Measurements from ENCODE around the gene EYS.

EYS gene

DNA sequence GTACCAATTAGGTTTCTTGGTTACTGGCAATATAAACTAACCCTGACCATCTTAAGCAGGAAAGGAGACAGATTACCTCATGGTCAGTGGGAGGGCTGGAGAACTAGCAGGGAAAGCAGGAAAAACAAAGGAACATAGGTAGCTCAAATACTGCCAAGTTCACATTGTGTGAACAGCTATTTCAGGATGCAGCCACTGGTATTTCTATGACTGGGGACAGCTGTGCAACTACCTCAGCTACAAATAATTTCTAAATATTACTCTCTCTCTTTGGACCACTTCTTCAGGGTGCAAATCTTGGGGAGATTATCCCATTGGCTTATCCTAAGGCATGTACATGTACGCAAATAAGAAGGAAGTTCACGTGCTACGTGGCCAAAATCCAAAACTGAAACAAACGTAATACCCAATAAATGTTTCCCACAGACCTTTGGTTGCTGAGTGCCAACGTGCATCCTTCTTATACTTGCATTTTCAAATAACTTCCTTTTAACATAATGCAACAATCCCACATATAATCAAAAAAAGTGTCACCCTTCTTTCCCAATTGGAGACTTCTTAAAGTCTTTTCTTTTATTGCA, 1890.5 kb downstream of the EYS start:
- TF ChIP-seq GATA2 (IDR thresholded peaks at IDR 0.05; ENCODE audit: low read depth, low read length): no peak
- no peak for TF ChIP-seq GATA3 (IDR thresholded peaks at IDR 0.05; ENCODE audit: low read depth, low read length)

DNA sequence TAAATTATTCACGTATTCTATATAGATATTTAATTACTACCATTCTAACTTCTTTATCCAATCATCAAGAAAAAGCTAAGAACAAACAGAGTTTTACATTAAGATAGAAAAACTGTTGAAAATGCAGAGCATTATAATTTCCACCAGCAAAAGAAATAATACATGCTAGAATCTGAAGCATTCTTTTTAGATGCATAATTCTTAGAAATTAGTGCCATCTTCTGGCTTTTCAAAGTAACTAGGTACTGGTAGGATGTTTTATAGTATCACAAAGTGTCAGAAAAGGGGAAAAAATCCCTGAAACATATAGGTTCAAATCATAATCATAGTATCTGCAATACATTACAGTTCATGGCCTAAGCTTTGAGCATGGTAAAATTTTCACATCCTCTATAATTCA, 1892.6 kb downstream of the EYS start:
- TF ChIP-seq GATA3 (IDR thresholded peaks at IDR 0.05; ENCODE audit: low read depth, low read length) (no peak), GATA2 (IDR thresholded peaks at IDR 0.05; ENCODE audit: low read depth, low read length) (no peak)

DNA sequence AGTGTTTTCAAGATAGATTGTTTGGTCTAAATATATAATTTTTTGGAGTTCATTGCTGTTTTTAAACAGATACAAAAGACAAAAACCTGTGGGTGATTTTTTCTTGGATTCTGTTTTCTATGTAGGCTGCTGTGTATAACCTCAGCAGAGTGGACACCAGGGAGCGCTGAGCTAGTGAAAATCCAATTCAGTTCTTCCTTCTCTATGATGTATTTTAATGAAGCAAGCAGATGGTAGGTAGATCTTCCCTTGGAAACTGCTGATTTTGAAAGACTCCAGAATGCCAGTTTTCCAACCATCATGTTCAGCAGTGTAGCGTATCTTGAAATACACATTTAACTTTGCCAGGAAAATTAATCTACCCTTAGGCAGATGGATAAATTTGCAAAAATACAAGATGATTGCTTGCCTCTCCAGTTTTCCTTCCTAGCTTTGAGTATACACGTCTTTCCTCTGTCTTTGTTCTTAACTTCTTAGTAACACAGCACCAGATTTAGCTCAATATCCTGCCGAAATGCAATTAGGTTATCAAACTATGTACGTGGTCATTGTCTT, 1893.4 kb downstream of the EYS start:
- no peak for TF ChIP-seq GATA2 (IDR thresholded peaks at IDR 0.05; ENCODE audit: low read depth, low read length)
- no peak for TF ChIP-seq GATA3 (IDR thresholded peaks at IDR 0.05; ENCODE audit: low read depth, low read length)

DNA sequence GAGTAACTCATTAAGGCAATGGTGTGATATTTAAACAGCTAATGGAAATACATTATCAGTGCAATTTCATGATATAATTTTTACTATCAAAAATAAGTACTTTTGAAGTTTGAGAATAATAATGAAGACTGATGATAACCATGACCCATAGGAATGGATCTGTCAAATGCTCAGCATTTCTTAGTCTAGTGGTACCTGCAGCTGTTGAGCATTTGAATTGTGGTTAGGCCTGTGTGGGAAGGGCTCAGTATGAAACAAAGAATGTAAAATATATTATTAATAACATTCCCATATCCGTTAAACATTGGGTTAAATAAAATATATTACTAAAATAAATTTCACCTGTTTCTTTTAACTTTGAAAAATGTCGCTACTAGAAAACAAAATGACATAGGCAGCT, 1898.5 kb downstream of the EYS start:
- TF ChIP-seq GATA3 (IDR thresholded peaks at IDR 0.05; ENCODE audit: low read depth, low read length): no peak
- no peak for TF ChIP-seq GATA2 (IDR thresholded peaks at IDR 0.05; ENCODE audit: low read depth, low read length)

DNA sequence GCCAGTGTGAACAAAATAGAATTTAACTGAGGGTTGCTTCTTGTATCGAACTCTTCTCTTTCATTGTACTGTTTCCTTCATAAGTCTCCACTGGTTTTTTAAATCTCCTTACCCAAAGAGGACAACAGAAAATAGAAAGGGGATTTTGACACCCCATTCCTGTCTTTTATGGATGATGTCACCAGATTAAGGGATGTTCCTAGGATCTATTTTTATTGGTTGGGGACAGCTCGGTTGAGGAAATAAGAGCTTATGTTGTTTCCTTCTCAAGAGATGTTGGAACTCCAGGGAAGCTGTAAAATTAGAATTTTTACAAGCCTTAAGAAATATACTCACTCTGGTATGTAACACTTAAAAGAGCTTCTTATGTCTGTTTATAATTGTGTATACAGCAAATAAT, 1900.0 kb downstream of the EYS start:
- TF ChIP-seq GATA2 (IDR thresholded peaks at IDR 0.05; ENCODE audit: low read depth, low read length) (no peak), GATA3 (IDR thresholded peaks at IDR 0.05; ENCODE audit: low read depth, low read length) (no peak)

DNA sequence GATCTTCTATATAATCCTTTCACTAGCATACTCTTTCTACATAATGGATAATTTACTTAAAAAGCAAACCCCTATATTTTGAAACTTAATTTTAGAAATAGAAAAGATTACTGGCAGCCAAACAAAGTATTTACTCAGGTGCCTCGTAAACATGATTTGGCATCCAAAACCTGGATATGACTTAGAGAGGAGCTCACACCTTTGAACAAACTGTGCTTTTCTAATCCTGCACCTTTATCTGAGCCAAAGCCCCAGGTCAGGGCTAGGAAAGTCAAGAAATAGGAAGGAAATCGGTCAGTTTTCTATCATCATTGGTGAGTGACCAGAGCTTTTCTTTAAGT, 1900.5 kb downstream of the EYS start:
- no peak for TF ChIP-seq GATA2 (IDR thresholded peaks at IDR 0.05; ENCODE audit: low read depth, low read length)

DNA sequence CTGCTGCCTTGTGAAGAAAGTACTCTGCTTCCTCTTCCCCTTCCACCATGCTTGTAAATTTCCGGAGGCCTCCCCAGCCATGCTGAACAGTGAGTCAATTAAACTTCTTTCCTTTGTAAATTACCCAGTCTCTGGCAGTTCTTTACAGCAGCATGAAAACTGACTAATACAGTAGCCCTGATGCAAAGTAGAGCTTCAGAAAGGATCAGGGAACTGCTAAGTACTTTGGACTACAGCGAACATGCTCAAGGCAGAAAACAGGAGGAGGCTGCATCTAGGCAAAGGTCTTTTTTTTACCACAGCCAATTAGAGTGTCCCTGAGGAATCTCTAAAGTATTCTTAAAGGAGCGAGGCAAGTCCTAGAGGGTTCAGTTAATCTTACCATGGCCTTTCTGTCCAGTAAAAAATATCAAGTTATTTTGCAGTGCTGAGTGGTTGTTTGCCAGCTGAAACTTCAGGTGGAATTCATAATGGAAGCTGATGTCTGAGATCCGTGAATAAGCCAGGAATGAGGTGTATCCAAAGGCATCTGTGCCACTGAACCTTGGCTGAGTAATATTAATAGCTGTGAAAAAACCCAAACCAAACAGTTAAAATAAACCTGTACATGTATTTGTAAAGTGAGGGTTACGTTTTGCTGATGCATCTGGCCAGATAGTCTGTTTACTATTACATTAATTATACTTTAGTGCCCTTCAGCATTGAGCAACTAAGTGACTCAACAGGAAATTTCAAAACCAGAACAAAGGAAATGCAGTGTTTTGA, 1901.0 kb downstream of the EYS start:
- TF ChIP-seq GATA3 (IDR thresholded peaks at IDR 0.05; ENCODE audit: low read depth, low read length): no peak
- no peak for TF ChIP-seq GATA2 (IDR thresholded peaks at IDR 0.05; ENCODE audit: low read depth, low read length)

DNA sequence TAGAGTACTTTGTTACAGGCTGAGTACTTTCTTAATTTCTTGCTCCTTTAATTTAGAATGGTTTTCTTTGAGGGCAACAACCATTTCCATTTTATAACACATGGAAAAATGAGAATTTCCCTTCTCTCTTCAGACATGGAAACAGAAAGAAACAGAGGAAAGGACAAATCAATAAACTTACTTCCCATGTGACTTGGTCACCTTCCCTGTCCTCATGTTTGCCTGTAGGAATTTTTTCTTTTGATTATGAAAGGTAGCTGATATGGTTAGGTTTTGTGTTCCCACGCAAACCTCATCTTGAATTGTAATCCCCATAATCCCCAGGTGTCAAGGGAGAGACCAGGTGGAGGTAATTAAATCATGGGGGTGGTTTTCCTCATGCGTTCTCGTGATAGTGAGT, 1901.7 kb downstream of the EYS start:
- TF ChIP-seq GATA2 (IDR thresholded peaks at IDR 0.05; ENCODE audit: low read depth, low read length) (no peak), GATA3 (IDR thresholded peaks at IDR 0.05; ENCODE audit: low read depth, low read length) (no peak)

DNA sequence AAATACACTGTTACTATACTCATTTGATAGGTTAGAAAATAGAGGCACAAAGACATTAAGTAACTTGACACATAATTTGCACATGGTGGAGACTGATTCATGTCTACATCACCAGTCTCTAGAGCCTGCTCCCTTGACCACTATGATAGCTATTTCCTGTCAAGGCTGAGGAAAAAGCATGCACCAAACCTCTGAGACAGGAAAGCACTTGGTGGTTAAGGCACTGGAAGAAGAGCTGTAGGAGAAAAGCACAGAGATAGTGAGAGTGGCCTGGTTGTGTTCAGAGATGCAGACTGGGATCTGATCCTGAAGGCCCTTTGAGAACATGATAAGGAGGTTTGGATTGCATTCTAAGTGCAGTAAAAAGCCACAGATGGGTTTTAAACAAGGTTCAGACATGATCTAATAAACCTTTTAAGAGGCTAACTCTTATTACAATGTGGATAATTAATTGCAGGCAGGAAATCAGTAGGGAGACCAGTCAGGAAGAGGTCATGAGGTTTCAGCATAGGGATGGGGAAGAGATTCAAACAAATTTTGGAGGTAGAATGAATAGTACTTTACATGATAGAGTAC, 1902.6 kb downstream of the EYS start:
- peak; percentile 59 for TF ChIP-seq GATA2 (IDR thresholded peaks at IDR 0.05; ENCODE audit: low read depth, low read length)
- TF ChIP-seq GATA3 (IDR thresholded peaks at IDR 0.05; ENCODE audit: low read depth, low read length): no peak

DNA sequence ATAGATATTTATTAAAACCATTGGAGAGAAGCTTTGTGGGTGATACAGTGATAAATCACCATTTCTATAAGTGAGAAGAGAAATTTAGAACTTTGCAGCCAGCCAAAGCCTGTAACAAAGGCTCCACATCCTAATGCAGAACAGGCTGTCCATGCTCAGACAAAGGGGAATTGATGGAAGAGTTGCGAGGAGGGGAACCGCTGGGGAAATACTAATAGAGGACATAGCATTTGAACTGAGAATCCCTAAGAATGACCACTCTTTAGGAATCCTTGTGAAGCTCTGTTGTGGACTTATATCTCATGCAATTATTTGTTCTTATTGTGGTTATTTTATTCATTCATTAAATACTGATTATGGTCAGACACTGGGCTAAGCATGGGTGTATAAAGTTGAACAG, 1903.7 kb downstream of the EYS start:
- no peak for TF ChIP-seq GATA2 (IDR thresholded peaks at IDR 0.05; ENCODE audit: low read depth, low read length)
- no peak for TF ChIP-seq GATA3 (IDR thresholded peaks at IDR 0.05; ENCODE audit: low read depth, low read length)

DNA sequence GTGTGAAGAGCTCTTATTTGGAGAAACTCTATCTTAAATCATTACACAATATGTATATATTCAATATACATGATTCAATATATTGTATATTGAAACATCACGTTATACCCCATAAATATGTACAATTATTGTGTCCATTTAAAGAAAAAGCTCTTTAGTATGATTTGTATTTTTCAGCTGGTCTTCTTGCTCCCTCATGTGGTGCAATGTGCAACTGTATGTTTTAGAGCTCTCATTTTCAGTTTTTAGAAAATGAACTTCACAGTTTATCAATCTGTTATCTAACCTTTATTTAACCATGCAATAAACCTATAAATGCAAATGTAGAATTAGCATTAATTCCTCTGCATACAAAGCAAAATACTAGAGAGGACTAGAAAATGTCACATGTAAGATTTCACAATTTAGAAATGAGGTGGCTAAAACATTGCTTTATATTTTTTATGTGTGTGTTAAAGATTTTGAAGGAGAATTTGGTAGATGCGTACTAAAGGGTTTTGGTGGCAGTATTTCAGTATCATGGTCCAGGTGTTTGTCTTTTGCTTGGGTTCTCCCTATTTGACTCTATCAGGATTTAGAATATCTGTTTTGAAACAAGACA, 1904.3 kb downstream of the EYS start:
- no peak for TF ChIP-seq GATA3 (IDR thresholded peaks at IDR 0.05; ENCODE audit: low read depth, low read length)
- no peak for TF ChIP-seq GATA2 (IDR thresholded peaks at IDR 0.05; ENCODE audit: low read depth, low read length)

DNA sequence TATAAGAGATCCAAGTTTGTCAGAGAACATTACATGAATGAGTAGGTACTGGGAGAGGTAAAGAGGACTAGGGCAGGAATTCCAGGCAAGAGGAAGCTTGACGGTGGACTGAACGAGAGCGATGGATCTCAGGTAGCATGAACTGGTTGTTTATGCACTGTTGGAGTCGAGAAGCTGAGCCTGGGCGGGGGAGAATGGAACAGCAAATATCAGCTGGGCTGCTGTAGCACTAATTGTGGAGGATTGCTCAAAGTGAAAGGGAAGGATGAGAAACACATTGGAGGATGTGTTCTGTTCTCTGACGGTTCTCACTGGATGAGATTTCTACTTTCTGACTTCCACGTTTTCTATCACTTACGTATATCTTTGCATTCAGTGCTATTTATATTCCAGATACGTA, 1907.2 kb downstream of the EYS start:
- TF ChIP-seq GATA3 (IDR thresholded peaks at IDR 0.05; ENCODE audit: low read depth, low read length) (no peak), GATA2 (IDR thresholded peaks at IDR 0.05; ENCODE audit: low read depth, low read length) (no peak)

DNA sequence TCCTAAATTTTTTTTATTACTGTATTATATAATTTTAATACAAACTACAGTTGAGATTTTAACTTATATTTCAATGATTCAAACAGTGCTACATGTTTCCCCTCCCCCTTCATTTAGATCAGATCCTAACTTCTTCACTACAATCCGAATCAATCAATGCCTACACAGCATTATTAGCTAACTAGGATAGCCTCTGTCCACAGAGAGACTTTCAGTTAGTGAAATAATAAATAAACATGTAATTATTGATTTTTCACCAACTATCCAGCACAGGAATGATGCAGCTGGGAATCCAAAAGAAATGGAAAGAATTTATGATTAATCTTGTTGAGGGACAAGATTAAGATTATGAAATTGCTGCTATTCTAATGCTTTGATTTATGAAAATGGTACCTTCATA, 1907.7 kb downstream of the EYS start:
- TF ChIP-seq GATA3 (IDR thresholded peaks at IDR 0.05; ENCODE audit: low read depth, low read length) (no peak), GATA2 (IDR thresholded peaks at IDR 0.05; ENCODE audit: low read depth, low read length) (no peak)

DNA sequence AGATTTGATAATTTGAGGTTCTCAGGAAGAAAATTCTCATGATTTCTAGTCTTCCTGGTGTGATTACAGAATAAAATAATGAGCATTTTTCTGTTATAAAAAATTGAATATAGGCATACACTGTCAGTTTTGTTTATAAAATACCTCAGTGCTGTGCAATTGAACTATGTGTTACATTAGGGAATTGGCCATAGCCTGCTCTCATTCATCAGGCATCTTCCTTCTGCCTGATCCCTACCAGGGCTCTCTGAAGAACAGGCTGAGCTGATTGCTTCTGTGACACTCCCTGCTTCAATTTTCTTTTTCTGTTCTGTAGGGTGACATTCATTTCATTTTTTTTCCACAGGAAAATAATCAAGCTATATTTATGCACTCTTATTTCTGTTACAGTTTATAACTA, 1908.6 kb downstream of the EYS start:
- TF ChIP-seq GATA2 (IDR thresholded peaks at IDR 0.05; ENCODE audit: low read depth, low read length) (no peak), GATA3 (IDR thresholded peaks at IDR 0.05; ENCODE audit: low read depth, low read length) (no peak)

DNA sequence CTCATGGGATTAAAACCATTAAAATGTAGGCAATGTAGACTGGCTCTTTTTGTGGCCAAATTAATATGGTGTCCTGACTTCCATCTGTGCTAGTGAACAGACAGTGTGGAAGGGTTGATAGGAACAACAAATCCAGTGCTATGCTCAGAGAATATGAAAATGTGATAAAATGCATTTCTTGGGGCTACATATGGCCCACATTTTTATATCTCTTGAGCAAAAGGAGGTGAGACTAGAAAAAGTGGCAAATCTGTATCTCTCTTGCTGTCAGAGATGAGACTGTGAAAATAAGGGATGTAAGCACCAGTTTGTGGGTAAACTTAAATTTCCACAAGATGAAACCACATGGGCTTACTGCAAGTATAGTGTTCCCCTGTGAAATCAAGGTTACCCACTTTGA, 1909.3 kb downstream of the EYS start:
- no peak for TF ChIP-seq GATA2 (IDR thresholded peaks at IDR 0.05; ENCODE audit: low read depth, low read length)
- no peak for TF ChIP-seq GATA3 (IDR thresholded peaks at IDR 0.05; ENCODE audit: low read depth, low read length)

All from SH-SY5Y (cell line).